ENCODE results near the gene RMP24.

DNA sequence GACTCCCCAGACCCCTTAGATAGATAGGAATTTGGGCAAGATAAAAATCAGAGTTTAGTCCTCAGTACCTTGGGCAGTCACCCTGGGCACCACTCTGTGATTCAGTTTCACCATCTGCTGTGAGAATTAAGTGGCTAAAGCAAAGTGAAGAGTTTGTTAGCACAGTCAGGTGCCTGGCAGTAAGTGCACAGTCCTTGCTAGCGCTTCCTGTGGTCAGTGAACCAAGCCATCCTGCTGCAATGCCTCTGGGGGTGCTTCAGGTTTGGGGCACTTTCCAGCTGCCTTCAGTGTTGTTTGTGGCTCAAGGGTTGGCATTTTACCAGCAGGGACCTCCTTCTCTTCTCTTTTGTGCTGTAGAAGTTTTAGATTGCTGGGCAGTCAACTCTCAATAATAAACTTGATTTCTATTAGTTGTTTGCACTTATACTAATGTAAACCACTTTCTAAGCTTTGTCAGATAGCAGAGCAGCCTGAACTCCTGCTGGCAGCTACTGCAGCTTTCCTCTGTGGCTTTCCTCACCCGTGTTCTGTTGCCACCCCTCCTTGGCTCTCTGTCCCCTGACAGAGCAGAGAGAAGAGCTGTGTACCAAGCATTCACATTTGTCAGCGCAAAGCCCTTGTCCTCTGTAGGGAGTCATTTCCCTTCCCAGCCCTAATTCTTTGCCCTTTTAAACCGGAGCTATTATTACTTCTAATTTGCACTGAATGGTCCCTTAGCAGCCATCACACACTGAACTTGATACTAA is 48.4 kb upstream of the RMP24 start:
- TF ChIP-seq, protein P1, sequence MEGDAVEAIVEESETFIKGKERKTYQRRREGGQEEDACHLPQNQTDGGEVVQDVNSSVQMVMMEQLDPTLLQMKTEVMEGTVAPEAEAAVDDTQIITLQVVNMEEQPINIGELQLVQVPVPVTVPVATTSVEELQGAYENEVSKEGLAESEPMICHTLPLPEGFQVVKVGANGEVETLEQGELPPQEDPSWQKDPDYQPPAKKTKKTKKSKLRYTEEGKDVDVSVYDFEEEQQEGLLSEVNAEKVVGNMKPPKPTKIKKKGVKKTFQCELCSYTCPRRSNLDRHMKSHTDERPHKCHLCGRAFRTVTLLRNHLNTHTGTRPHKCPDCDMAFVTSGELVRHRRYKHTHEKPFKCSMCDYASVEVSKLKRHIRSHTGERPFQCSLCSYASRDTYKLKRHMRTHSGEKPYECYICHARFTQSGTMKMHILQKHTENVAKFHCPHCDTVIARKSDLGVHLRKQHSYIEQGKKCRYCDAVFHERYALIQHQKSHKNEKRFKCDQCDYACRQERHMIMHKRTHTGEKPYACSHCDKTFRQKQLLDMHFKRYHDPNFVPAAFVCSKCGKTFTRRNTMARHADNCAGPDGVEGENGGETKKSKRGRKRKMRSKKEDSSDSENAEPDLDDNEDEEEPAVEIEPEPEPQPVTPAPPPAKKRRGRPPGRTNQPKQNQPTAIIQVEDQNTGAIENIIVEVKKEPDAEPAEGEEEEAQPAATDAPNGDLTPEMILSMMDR (conservative IDR thresholded peaks at IDR 0.05; ENCODE audit: low read depth, low read length), result no peak
- TF ChIP-seq RCOR1 (IDR thresholded peaks at IDR 0.05; ENCODE audit: insufficient replicate concordance, low read length), result no peak
- no peak for TF ChIP-seq RAD21 (IDR thresholded peaks at IDR 0.05; ENCODE audit: low read length)
- no peak for TF ChIP-seq NFE2L2 (IDR thresholded peaks at IDR 0.05; ENCODE audit: low read depth, low read length)
- TF ChIP-seq POLR2A (IDR thresholded peaks at IDR 0.05; ENCODE audit: low read depth, low read length), result no peak
- TF ChIP-seq, protein P2, sequence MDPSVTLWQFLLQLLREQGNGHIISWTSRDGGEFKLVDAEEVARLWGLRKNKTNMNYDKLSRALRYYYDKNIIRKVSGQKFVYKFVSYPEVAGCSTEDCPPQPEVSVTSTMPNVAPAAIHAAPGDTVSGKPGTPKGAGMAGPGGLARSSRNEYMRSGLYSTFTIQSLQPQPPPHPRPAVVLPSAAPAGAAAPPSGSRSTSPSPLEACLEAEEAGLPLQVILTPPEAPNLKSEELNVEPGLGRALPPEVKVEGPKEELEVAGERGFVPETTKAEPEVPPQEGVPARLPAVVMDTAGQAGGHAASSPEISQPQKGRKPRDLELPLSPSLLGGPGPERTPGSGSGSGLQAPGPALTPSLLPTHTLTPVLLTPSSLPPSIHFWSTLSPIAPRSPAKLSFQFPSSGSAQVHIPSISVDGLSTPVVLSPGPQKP (IDR thresholded peaks at IDR 0.05; ENCODE audit: borderline replicate concordance, low read depth, low read length), result no peak
- no peak for TF ChIP-seq MAZ (IDR thresholded peaks at IDR 0.05; ENCODE audit: borderline replicate concordance, low read depth, low read length)
- TF ChIP-seq, protein P3, sequence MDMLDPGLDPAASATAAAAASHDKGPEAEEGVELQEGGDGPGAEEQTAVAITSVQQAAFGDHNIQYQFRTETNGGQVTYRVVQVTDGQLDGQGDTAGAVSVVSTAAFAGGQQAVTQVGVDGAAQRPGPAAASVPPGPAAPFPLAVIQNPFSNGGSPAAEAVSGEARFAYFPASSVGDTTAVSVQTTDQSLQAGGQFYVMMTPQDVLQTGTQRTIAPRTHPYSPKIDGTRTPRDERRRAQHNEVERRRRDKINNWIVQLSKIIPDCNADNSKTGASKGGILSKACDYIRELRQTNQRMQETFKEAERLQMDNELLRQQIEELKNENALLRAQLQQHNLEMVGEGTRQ (IDR thresholded peaks at IDR 0.05; ENCODE audit: low read depth, low read length), result no peak
- no peak for TF ChIP-seq MAFK (IDR thresholded peaks at IDR 0.05; ENCODE audit: low read depth, low read length)

Measured in IMR-90 (cell line).